AG10803 (cell line): ENCODE results near the gene UNKL.

ENCODE experiments used
- DNase-seq: peaks from one replicate; pipeline ENCODE4 v3.0.0; 2010; ENCODE audit warnings: low read depth
- H3K4me3 ChIP-seq: 2 replicates; pipeline ENCODE4 v1.5.1; 2011; ENCODE audit warnings: mild to moderate bottlenecking, low read length, control low read depth
- CTCF ChIP-seq: conservative IDR thresholded peaks from 2 replicates; pipeline ENCODE4 v1.5.1; 2011; ENCODE audit warnings: mild to moderate bottlenecking, low read length, control low read depth, inconsistent platforms

The UNKL gene

DNA sequence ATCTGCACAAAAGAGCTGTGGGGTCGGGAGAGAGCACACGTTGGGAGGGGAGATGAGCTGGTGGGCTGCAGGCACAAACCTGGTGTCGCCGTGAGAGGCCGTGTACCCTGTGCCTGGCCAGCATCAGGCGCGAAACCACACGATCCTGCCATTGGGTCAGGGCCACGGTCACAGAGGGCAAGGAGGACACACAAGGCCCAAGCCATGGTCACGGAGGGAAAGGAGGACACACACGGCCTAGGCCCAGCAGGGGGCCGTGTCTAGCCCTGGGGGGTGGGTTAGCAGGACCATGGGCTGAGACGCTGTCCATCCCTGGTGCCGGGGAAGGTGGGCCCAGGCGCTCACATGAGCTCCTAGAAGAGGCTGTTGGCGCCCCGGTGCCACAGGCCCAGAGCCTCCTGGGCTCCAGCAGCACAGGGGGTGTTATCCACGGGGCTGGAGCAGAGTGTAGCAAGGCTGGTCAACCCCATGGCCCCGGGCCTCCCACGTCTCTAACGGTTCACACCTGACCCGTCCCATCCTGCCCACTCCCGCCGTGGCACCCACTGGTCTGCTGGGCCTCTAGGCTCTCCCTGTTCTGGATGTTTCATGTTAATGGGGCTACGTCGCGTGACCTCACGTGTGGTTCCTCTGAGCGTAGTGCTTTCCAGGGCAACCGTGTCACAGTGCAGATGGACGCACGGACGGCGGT, 37.3 kb upstream of the UNKL start:
- TF ChIP-seq CTCF: no peak
- no peak for DNase-seq
- H3K4me3 ChIP-seq: no peak overlapping the region

DNA sequence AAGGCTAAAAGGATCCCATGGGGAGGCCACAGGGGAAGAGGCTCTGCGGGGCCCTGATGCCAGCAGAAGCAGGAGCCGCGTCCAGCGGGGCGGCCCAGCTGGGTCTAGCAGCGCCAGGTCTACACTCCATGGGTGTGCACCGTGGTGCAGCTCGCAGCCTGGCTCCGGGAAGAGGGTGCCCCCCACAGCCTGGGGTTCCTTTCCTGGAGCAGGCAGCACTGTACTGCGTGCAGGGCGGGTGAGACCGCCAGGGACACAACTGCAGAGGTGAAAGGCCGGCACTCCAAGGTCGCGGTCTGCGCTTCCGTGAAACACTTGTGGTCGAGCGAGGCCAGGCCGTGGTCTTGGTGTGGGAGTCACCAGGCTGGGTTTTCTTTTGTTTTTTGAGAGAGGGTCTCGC, 36.3 kb upstream of the UNKL start:
- H3K4me3 ChIP-seq: no peak overlapping the region
- DNase-seq: no peak
- TF ChIP-seq CTCF: no peak

- H3K4me3 ChIP-seq: no peak overlapping the region
- TF ChIP-seq CTCF: no peak
- DNase-seq: no peak
Observed at GRCh38 chr16:1450218-1450617, 35.7 kb upstream of the UNKL start.

DNA sequence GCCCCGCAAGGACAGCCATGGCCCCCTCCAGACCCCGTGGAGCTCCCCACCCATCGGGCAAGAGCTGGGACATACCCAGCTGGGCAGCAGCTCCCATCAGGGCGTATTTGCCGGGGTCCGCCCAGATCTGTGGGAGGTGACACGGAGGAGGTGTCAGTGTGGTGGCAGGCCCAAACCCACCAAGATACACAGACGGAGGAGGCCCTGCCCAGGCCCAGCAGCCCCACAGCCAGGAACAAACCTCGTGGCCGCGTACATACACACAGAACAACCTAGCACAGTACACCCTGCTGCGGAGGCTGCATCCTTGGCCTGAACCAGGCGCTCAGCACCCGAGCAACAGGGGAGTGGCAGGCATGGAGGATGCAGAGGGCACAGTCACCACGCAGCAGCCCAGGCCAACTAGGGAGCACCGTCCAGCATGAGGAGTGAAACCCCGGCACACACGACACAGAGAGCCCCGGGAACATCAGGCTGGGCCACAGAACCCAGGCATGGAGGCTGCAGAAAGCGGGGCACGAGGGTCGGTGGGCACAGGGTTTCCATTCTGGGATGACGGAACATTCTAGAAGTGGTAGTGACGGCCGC, 34.8 kb upstream of the UNKL start:
- no peak for TF ChIP-seq CTCF

DNA sequence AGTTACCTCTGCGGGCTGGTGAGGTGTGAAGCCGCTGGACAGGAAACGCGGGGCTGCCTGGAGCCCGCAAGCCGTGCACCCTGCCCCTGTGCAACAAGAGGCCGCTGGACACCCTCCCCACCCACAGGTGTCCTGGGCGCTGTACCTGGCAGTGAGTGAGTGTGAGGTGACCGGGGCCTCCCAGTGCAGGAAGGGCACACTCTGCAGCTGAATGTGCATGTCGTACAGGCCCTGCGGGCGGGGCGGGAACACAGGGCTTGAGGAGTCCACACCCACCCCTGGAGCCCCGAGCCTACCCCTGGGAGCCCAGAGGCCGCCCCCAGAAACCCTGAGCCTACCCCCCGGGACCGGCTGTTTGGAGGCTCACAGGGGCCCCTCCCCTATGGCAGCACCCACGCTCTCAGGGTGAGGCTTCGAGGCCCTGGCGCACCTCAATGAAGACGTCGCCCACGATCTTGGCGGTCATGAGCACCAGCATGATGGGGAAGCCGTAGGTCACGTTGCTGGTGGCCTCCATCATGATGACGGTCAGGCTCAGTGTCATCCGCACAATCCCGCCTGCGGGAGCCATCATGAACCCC, 34.1 kb upstream of the UNKL start:
- no peak for TF ChIP-seq CTCF
- DNase-seq: no peak
- no peak overlapping the region for H3K4me3 ChIP-seq

More for the DNA sequence above, 34.8 kb upstream of the UNKL start:
- no peak overlapping the region for H3K4me3 ChIP-seq
- DNase-seq: no peak

- DNase-seq: no peak
- no peak for TF ChIP-seq CTCF
- no peak overlapping the region for H3K4me3 ChIP-seq
Observed at GRCh38 chr16:1447965-1448364, 33.5 kb upstream of the UNKL start.
